SK-N-SH (cell line): ENCODE measurements around the gene CHSY1. TPM values are rescaled to one million over a fixed set of nuclear protein-coding genes. Genes with fewer than 3 reads are reported as not detected.

Experiments
- CTCF ChIA-PET: fragments of 300-600, 350-600 bp; formaldehyde crosslinking; extraction: SDS; loops from one replicate; lab custom pipeline; 2021; lab: Yijun Ruan, JAX
- POLR2A ChIA-PET: fragments of 350-600 bp; sonication (Branson Sonifier 250); formaldehyde crosslinking; extraction: SDS; loops from one replicate; lab custom pipeline; 2020; ENCODE audit warnings: antibody characterized with exemption, inconsistent platforms; lab: Yijun Ruan, JAX
- DNase-seq: peaks from one replicate; pipeline ENCODE4 v3.0.0; 2012
- H2AFZ ChIP-seq: fragments of 200-600 bp; sonication (generic); 2 replicates; pipeline ENCODE4 v1.8.1; 2016; ENCODE audit warnings: antibody characterized with exemption, mild to moderate bottlenecking, low read depth
- H3F3A ChIP-seq: fragments of 200-600 bp; sonication (generic); replicated peaks from 2 replicates; pipeline ENCODE3; 2016; ENCODE audit warnings: antibody characterized with exemption, mild to moderate bottlenecking; ENCODE audit not compliant: insufficient read depth
- H3K27ac ChIP-seq, 2 experiments: fragments of 200-500 bp in 1 of 2; fragments of 200-600 bp in 1 of 2; sonication (Bioruptor generic) in 1 of 2; sonication (generic), shearing (Covaris generic) in 1 of 2; 2 replicates each; pipeline versions ENCODE4 v1.5.1 to v1.6.1; 2014 to 2016; ENCODE audit warnings: low read depth in 2 of 2, inconsistent platforms in 1 of 2, low read length in 1 of 2, mild to moderate bottlenecking in 1 of 2, mixed read lengths in 1 of 2
- H3K27me3 ChIP-seq: fragments of 200-600 bp; sonication (generic), shearing (Covaris generic); 2 replicates; pipeline ENCODE4 v1.6.1; 2016; ENCODE audit warnings: mixed run types; ENCODE audit not compliant: insufficient read depth
- H3K36me3 ChIP-seq, 2 experiments: fragments of 200-500 bp in 1 of 2; fragments of 200-600 bp in 1 of 2; sonication (Bioruptor generic) in 1 of 2; sonication (generic) in 1 of 2; replicated peaks in 1 of 2; 2 replicates each; pipeline versions ENCODE3 to v1.5.1; 2014 to 2016; ENCODE audit warnings: low read length in 1 of 2, mild to moderate bottlenecking in 1 of 2; ENCODE audit not compliant: insufficient read depth in 2 of 2, control insufficient read depth in 1 of 2
- H3K4me1 ChIP-seq, 2 experiments: fragments of 200-500 bp in 1 of 2; fragments of 200-600 bp in 1 of 2; sonication (Bioruptor generic) in 1 of 2; sonication (generic), shearing (Covaris generic) in 1 of 2; 2 replicates each; pipeline versions ENCODE4 v1.5.1 to v1.6.1; 2014 to 2016; ENCODE audit warnings: low read depth in 1 of 2, low read length in 1 of 2, mixed run types in 1 of 2; ENCODE audit not compliant: insufficient read depth in 2 of 2, control insufficient read depth in 1 of 2
- H3K4me2 ChIP-seq: fragments of 200-600 bp; sonication (generic), shearing (Covaris generic); 2 replicates; pipeline ENCODE4 v1.6.1; 2017; ENCODE audit warnings: mixed run types
- H3K4me3 ChIP-seq, 2 experiments: fragments of 200-500 bp in 1 of 2; fragments of 200-600 bp in 1 of 2; sonication (Bioruptor generic) in 1 of 2; sonication (generic), shearing (Covaris generic) in 1 of 2; 2 replicates each; pipeline versions ENCODE4 v1.5.1 to v1.8.1; 2014 to 2016; ENCODE audit warnings: low read depth in 2 of 2, inconsistent platforms in 1 of 2, low read length in 1 of 2, mild to moderate bottlenecking in 1 of 2, mixed read lengths in 1 of 2, moderate library complexity in 1 of 2
- H3K79me2 ChIP-seq: fragments of 200-600 bp; sonication (generic); 2 replicates; pipeline ENCODE4 v1.8.1; 2017; ENCODE audit warnings: mild to moderate bottlenecking; ENCODE audit not compliant: insufficient read depth
- H3K9ac ChIP-seq: fragments of 200-600 bp; sonication (generic); 2 replicates; pipeline ENCODE4 v1.6.1; 2017; ENCODE audit warnings: mixed run types
- H3K9me2 ChIP-seq: fragments of 200-600 bp; sonication (generic); 2 replicates; pipeline ENCODE4 v1.6.1; 2017; ENCODE audit warnings: mixed run types
- H3K9me3 ChIP-seq: fragments of 200-600 bp; sonication (generic); 2 replicates; pipeline ENCODE4 v1.6.1; 2017; ENCODE audit warnings: mixed run types, mild to moderate bottlenecking, moderate library complexity
- H4K20me1 ChIP-seq: fragments of 200-600 bp; sonication (generic); 2 replicates; pipeline ENCODE4 v1.6.1; 2017; ENCODE audit warnings: mild to moderate bottlenecking, mixed run types; ENCODE audit not compliant: insufficient read depth
- CHD2 ChIP-seq: fragments of 150-350 bp; IDR thresholded peaks from 2 replicates; pipeline ENCODE4 v1.6.1; 2018; ENCODE audit warnings: low read length; ENCODE audit not compliant: partially characterized antibody
- CTCF ChIP-seq: fragments of 200-600 bp; sonication (generic); IDR thresholded peaks from 2 replicates; pipeline ENCODE4 v1.6.1; 2017; ENCODE audit warnings: antibody characterized with exemption, mild to moderate bottlenecking, moderate library complexity
- EP300 ChIP-seq, 2 experiments: IDR thresholded peaks; 2 replicates each; pipeline versions ENCODE4 v1.4.0 to v1.6.1; 2012; ENCODE audit warnings: borderline replicate concordance in 1 of 2, low read depth in 1 of 2, low read length in 1 of 2
- EZH2phosphoT487 ChIP-seq: fragments of 200-600 bp; sonication (generic); IDR thresholded peaks from 2 replicates; pipeline ENCODE4 v1.6.1; 2017; ENCODE audit warnings: low read depth, mixed run types, mild to moderate bottlenecking, antibody characterized with exemption, moderate library complexity, borderline replicate concordance
- FOXJ3 ChIP-seq: sonication (generic); formaldehyde crosslinking; IDR thresholded peaks from 2 replicates; pipeline ENCODE4 v1.5.1; 2020; ENCODE audit warnings: mild to moderate bottlenecking, missing genetic modification reagents
- GATA2 ChIP-seq: sonication (generic); formaldehyde crosslinking; IDR thresholded peaks from 2 replicates; pipeline ENCODE4 v1.5.0; 2020; ENCODE audit warnings: mild to moderate bottlenecking, missing genetic modification reagents
- IRF3 ChIP-seq: fragments of 150-350 bp; IDR thresholded peaks from 2 replicates; pipeline ENCODE4 v1.6.1; 2016; ENCODE audit warnings: mild to moderate bottlenecking, low read depth, low read length
- JUND ChIP-seq: IDR thresholded peaks from 2 replicates; pipeline ENCODE4 v1.4.0; 2012
- MAX ChIP-seq: IDR thresholded peaks from 2 replicates; pipeline ENCODE4 v1.4.0; 2012; ENCODE audit warnings: low read depth
- POLR2AphosphoS5 ChIP-seq: IDR thresholded peaks from 2 replicates; pipeline ENCODE4 v1.6.1; 2012; ENCODE audit warnings: low read depth, low read length
- RAD21 ChIP-seq: IDR thresholded peaks from 2 replicates; pipeline ENCODE4 v1.6.1; 2012; ENCODE audit warnings: mild to moderate bottlenecking, low read length
- RCOR1 ChIP-seq: fragments of 150-350 bp; IDR thresholded peaks from 2 replicates; pipeline ENCODE4 v1.6.1; 2017; ENCODE audit warnings: antibody characterized with exemption, low read length
- RFX5 ChIP-seq: IDR thresholded peaks from 2 replicates; pipeline ENCODE4 v1.6.1; 2012; ENCODE audit warnings: mild to moderate bottlenecking, improper control_type of control experiment, low read length
- SIN3A ChIP-seq: IDR thresholded peaks from 2 replicates; pipeline ENCODE4 v1.6.1; 2012; ENCODE audit warnings: low read depth, mild to moderate bottlenecking, low read length, moderate library complexity, borderline replicate concordance
- USF1 ChIP-seq: IDR thresholded peaks from 2 replicates; pipeline ENCODE4 v1.4.0; 2012; ENCODE audit warnings: low read depth, borderline replicate concordance
- YY1 ChIP-seq: IDR thresholded peaks from 2 replicates; pipeline ENCODE4 v1.4.0; 2012; ENCODE audit warnings: low read depth, mild to moderate bottlenecking
- WGBS: methylation state at CpG from one replicate; pipeline ENCODE4 v1.1.6; 2017; ENCODE audit warnings: low lambda C conversion rate; 5-methylcytosine and 5-hydroxymethylcytosine counted together
- polyA plus RNA-seq, 3 experiments: library from polyadenylated mRNA; depleted of rRNA; stranded (reverse); fragments of >200 nt; gene quantifications; 2 replicates each; pipeline ENCODE4 v1.2.3, GENCODE V29; 2012

CHSY1 gene
- polyA plus RNA-seq, 1 of the 3 experiments (the other 2 are of a cell fraction): 15.7 TPM

GRCh38 chr15:101137312-101137940, 114.4 kb downstream of the CHSY1 start:
- no peak for TF ChIP-seq JUND
- 0 out of 2 replicates have a peak, but pooled peaks have one; percentile 23 for TF ChIP-seq RCOR1
- TF ChIP-seq FOXJ3: no peak
- no peak for TF ChIP-seq YY1
- TF ChIP-seq IRF3: no peak
- TF ChIP-seq GATA2 (CRISPR knock-in tag): no peak; the same call in 1 of the 2 replicates
- TF ChIP-seq CHD2: no peak
- TF ChIP-seq CTCF: no peak
- TF ChIP-seq EP300 (IDR thresholded peaks at IDR 0.05; ENCODE audit: borderline replicate concordance in 1 of 2, low read depth in 1 of 2, low read length in 1 of 2): peak in 1 of 2 experiments; percentile 31; a peak in 1 of 4 replicates
- TF ChIP-seq POLR2AphosphoS5: no peak
- peak; percentile 34; the same call in 1 of the 2 replicates for TF ChIP-seq RAD21
- TF ChIP-seq USF1: no peak
- TF ChIP-seq RFX5: no peak
- TF ChIP-seq EZH2phosphoT487: no peak
- TF ChIP-seq MAX: no peak
- TF ChIP-seq SIN3A: no peak
- Histone ChIP-seq H3K79me2 (no peaks in the 10 kb centered on the region), H3K9me3 (no peaks in the 10 kb centered on the region), H3K9me2 (no peaks in the 10 kb centered on the region), H4K20me1 (no peaks in the 10 kb centered on the region), H3K27me3 (no peaks in the 10 kb centered on the region), H3K4me2 (no peak overlapping the region), H3K9ac (no peak overlapping the region), H3K4me3 (no peak overlapping the region), H3K4me1 (peaks cover 0 to 47% of the 10 kb centered on the region in 2 experiments; a peak in 1 of 4 replicates), H3F3A (no peaks in the 10 kb centered on the region), H2AFZ (no peak overlapping the region), H3K27ac (peak overlapping the region in 1 of 2 experiments; percentile 76; a peak in 2 of 4 replicates), H3K36me3 (no peaks in the 10 kb centered on the region)
- POLR2A ChIA-PET: no interaction called here
- peak; percentile 59 for DNase-seq
- CTCF ChIA-PET: no interaction called here
- WGBS: 93% methylated on average over 16 of the region's 16 CpGs
